GM19397 (cell line): ENCODE results near the gene TEAD4.

Experiments used
- ATAC-seq: cut with Tn5 transposase; IDR thresholded peaks from one replicate; pipeline ENCODE4 v1.9.1; 2021; ENCODE audit warnings: mild to moderate bottlenecking, moderate library complexity; ENCODE audit not compliant: unreplicated experiment

TEAD4 gene

DNA sequence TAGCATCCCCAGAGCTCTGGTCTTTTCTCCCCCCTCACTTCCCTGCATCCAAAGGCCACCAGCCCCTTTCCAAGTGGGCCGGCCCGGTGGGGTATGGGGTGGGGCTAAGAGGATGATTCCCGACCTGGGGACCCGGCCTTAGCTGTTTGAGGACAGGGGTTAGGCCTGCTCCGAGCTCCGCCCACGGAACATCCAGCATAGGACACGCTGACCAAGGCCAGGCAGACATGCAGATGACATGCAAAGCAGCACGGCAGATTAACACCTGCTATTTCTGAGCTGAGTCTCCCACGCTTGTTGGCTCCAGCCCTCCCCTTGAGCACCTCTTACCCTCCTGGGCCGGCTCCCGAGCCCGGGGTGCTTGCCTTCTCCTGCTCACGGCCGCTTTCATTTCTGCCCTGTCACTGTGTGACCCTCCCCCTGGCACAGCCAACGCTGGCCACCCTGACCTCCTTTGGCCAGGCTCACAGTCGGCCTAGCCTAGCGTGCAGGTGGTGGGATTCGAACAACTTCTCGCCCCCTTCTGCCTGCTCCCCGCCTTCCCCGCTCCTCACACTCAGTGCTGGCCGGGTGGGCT, 40.2 kb downstream of the TEAD4 start:
- ATAC-seq: no peak

DNA sequence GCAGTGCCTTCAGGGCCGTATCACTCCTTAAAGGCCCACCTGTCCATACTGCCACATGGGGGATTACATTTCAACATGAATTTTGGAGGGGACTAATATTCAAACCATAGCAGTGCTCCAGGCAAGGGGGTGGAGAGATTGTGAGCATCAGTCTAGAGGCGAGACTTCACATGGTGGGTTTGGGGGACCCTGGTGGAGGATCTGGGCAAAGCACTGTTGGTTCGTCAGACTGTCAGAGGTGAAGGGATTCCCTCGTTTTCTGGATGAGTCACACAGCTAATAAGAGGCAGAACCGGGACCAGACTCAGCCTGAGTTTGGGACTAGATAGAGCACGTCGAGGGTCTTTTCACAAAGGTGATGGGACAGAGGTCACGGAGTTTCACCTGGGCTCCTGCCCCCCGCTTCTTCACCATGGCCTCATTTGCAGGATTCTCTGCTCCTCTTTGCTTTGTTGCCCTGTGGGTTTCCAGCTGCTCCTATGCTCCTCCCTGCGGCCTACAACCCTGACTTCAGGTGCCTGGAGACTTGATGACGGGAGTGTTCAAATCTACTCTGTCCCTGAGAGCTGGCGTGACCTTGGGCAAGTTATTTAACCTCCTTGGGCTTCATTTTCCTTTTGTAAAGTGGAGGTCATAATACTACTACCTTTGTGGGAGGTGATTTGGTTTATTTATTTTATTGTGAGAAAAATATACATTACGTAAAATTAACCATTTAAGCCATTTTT, 41.5 kb downstream of the TEAD4 start:
- ATAC-seq: no peak

DNA sequence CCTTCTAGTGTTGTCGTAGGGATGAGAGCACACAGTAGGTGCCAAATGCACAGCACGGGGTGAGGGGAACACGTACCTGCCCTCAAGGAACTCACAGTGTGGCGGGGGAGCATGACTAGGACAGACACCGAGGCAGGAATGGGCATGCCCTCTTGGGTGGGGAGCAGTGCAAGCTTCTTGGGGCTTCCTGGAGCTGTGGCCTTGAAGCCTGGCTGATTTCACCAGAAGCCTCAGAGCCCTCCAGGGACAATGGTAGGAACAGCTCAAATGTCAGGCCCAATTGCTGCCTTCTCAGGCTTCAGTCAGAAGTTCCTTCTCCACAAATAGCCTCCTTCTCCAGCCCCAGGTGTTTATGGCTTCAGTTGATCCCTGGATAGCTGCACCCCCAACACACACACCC, 43.4 kb downstream of the TEAD4 start:
- no peak for ATAC-seq

DNA sequence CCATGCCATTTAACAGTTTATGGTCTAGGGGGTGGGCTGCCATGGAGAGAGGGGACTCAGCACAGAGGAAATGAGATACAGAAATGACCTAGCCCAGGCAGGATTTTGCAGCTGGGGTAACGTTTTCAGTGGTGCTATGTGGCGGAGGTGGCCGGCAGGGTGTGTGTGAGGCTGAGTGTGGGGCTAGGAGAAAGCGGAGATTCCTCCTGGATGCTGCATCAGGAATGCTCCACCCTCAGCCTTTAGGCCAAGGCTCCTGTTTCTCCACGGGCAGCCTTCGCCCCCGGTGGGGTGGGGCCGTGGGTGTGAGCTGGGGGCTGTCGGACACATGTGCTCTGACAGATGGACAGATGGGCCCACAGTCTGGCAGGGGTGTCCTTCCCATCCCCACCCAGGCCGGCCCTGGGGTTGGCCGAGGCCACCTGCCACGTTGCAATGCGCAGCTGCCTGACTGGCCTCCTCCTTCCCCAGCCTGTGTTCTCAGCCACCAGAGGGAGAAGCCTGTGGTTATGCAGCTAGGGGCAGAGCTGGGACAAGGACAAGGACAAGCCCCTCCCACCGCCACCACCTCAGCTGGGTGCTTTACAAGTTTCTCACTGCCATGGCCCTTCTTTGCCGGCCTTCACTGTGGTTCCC, 44.3 kb downstream of the TEAD4 start:
- ATAC-seq: no peak

DNA sequence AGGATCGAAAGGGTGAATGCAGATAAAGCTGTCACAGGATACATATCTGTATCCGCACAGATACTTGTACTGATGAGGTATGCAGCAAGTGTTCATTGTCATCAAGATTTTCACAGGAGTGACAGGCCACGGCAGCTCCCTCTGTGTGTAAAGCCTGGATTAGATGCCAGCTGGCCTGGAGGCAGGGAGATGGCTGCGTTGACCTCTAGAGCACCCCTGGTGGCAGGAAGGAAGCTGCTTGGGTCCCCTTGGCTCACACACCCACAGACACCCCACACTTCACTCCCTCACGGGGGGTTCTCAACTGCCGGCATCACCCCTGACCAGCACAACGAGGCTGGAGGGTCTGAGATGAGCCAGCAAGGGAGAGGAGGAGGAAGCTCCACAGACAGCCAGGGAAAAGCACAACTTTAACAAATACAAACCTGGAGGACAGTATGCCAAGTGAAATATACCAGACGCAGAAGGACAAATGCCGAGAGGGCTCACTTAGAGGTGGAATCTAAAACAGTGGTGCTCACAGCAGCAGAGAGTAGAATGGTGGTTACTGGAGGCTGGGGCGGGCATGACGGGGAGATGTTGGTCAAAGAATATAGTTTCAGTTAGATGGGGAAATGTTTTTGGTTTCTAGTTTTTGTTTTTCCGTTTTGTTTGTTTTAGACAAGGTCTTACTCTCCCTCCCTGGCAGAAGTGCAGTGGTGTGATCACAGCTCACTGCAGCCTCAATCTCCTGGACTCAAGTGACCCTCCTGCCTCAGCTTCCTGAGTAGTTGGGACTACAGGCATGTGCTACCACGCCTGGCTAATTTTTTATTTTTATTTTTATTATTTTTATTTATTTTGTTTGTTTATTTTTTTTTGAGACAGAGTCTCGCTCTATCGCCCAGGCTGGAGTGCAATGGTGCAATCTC, 45.7 kb downstream of the TEAD4 start:
- no peak for ATAC-seq

DNA sequence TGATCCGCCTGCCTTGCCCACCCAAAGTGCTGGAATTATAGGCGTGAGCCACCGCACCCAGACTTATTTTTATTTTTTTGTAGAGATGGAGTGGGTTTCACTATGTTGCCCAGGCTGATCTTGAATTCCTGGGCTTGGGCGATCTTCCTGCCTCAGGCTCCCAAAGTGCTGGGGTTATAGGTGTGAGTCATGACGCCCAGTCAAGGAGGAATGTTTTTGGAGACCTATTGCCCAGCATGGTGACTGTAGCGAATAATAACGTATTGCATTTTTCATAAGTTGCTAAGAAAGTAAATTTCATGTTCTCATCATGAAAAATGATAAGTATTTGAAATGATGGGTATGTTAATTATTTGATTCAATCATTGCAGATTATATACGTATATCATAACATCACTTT, 46.5 kb downstream of the TEAD4 start:
- ATAC-seq: no peak

DNA sequence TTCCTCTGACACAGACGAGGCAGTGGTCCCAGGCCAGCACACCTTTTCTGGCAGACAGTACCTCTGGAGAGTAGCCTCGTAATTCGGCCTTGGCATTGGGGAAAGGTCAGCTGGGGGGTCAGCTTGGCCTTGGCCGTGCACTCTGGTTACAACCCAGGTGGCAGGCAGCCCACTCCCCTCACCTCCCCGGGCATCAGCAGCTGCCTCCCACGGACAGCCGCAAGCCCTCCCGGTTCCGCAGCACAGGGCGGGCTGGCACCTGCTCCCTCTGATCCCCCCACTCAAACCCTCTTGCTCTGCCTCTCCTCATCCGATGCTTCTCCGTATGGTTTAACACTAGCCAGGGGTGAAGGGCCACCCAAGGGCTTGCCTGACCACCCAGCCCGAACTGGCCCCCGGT, 50.6 kb downstream of the TEAD4 start:
- ATAC-seq: no peak

DNA sequence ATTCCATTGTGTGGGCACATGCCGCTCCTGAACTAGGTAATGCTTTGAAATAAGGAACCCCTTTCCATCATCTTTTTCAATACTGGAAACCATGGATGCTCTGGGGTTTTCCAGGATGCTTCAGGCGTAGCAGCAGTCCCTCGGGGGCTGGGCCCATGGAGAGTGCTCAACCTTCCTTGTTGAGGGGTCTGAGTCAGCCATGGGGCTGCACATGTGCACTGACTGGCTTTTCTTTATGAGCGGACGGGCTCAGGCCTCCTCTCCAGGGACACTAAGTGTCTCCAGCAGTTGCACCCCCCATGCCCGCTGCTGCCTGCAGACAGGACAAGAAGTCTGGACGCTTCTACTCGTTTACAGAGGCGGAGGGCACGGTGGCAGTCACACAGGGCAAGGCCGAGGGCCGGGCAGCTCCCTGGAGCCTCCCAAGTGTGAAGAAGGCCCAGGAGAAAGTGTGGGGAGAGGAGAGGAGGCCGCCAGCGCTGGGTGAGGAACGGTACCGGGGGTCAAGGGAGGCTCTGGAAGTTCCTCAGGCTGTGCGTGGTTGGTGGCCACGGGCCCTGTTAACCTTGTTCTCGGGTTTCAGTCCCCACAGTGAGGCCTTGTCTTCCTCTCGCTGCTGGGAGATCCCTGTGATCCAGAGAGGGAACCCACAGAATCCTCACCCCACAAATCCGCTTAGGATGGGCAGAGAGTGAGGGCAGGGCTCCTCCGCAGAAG, 51.2 kb downstream of the TEAD4 start:
- no peak for ATAC-seq

DNA sequence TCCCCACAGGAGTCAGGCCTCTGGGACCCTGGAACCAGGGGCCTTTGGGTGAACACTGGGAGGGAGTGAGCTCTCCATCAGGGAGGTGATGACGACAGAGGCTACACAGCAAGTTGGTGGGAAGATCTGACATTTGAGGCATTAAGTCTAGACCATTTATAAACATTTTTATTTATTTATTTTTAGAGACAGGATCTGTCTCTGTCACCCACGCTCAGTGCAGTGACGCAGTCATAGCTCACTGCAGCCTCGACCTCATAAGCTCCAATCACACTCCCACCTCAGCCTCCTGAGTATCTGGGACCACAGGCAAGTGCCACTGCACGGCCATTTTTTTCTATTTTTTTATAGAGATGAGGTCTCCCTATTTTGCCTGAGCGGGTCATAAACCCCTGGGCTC, 53.6 kb downstream of the TEAD4 start:
- no peak for ATAC-seq

DNA sequence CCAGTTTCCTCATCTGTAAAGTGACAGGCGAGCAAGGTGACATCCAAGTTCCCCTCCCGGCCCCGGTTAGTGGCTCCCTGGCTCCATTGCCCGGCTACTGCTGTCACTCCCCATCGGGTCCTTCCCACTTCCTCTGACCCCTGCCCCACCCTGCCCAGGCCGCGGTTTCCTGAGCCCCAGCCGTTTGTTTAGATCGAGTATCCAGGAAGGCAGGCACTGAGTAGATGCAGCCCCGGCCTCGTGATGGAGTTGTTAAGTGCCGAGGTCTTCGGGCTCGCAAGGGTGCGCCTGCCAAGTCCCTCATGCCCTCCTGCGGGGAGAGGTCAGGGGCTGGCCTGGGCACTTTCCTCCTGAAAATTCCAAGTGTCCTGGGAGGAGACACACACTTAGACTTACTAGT, 55.4 kb downstream of the TEAD4 start:
- ATAC-seq: no peak

DNA sequence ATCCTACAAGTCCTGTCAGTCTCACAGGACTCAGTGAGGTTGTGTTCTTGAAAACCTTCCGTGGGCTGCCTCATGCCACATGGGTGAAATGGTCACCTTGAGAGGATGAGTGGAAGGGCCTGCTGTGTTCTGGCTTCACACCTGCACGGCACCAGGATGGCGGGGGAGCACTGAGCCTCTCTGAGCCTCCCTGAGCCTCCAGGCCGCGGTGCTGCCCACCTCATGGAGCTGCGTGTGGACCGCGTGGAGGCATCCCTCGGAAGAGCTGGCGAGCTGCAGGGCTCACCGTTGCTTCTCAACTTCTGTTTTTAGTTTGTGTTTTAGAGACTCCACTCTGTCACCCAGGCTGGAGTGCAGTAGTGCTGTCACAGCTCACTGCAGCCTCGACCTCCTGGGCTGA, 56.2 kb downstream of the TEAD4 start:
- no peak for ATAC-seq

DNA sequence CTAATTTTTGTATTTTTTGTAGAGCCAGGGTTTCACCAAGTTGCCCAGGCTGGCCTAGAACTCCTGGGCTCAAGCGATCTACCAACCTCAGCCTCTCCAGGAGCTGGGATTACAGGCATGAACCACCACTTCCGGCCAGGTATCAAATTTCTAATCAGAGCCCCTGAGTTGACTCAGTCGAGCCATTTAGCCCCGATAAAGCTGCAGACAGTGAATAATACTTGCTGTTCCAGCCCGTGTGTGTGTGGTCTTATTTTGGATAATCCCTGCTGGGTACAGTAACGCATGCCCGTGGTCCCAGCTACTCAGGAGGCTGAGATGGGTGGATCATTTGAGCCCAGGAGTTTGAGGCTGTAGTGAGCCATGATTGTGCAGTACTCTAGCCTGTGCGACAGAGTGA, 57.0 kb downstream of the TEAD4 start:
- no peak for ATAC-seq

DNA sequence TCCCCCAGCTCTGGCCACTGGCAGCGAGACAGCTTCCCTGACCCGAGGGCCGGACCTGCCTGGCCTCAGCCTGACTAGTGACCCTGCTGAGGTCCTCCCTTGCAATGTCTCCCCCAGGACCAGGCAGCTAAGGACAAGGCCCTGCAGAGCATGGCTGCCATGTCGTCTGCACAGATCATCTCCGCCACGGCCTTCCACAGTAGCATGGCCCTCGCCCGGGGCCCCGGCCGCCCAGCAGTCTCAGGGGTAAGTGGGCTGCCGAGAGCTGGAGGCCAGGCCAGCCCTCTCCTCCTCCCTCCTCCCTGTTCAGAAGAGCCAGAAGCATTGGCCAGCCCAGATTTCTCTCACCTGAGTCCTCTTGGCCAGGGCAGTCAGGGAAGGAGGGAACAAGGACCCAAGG, 58.1 kb downstream of the TEAD4 start:
- ATAC-seq: no peak

DNA sequence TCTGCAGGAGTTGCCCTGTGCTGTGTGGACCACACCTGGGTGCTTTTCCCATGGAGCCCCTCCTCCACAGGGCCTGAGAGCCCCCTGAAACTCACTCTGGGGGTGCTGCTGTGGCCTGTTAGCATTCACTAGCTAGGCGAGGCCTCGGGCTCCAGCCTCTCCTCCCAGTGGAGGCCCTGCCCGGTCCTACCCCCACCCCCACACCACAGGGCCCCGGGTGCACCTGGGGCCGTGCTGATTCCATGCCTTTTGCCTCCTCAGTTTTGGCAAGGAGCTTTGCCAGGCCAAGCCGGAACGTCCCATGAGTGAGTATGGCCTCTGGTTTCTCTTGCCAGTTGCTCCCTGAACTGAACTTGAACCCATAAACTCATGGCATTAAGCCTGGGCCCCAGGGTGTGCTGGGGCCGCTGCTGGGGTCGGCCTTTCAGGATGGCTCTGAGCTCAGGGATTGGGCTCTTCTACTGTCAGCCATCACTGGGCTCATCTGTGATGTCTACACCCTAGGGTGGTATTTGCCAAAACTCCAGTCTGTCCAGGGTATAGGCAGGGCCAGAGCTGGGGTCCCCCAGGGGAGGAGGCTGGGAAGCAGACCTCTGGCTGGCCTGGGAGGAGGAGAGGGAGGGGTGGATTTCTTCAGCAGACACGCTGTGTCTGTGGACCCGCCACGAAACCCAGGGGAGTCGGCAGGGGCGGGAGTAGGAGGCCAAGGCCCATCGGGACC, 59.2 kb downstream of the TEAD4 start:
- no peak for ATAC-seq

DNA sequence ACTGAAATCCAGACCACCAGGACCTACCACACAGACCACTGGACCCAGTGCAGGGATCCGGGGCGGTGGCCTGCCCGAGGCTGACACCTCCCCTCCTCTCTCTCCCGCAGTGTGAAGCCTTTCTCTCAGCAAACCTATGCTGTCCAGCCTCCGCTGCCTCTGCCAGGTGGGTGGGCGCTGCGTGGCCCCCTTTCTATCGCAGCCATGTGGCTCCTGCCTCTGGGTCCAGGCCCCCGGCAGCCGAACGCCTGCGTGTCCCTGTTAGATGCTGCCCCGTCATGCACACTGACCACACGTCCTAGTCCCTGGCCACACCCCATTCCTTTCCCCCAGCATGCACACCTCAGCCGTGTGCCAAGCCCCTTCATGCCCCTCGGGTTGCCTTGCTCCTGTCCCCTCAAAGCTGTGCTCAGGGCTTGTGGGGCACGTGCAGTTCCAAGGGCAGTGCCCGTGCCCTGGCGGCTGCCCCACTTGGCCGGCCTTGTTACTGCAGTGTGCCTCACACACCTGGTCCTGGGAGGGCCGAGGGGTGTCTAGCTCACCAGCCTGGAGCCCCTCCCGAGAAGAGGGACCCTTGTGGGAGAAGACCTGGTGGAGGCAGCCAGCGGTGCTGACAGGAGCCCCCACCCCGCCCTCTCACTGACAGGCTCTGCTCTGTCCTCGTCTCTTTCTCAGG, 59.9 kb downstream of the TEAD4 start:
- ATAC-seq: no peak

DNA sequence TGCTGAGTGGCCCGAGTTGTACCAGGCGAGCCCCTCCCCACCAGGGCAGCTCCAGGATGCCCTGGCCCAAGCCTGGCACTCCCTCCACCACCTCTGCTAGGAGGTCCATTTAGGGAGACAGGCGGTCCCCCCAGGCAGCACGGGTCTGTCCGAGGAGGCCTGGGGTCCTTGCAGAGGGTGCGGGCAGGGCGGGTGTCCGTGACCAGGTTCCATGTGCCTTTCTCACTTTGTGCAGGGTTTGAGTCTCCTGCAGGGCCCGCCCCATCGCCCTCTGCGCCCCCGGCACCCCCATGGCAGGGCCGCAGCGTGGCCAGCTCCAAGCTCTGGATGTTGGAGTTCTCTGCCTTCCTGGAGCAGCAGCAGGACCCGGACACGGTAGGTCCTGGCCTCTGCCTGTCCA, 61.2 kb downstream of the TEAD4 start:
- no peak for ATAC-seq

DNA sequence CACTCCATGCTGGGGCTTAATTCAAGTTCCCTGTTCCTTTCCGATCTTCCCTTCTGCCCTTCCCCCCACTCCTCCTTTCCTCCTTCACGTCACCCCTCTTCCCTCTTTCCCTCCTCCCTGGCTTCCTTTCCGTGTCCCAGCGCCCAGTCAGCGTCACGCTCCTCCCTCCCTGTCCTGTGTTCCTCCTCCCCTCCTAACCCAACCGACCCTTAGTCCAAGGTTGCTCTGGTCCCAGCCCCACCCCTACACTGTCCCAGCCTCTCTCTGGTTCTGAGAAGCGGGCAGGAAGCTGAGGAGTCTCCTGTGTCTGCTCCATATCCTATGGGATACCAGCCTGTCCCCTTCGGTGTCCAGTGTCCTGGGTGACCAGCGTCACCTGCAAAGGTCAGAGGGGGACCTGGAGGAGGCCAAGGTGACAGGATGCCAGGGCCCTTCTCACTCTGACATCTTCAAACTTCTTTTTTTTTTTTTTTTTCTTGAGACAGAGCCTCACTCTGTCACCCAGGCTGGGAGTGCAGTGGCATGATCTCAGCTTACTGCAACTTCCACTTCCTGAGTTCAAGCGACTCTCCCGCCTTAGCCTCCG, 61.7 kb downstream of the TEAD4 start:
- ATAC-seq: no peak

DNA sequence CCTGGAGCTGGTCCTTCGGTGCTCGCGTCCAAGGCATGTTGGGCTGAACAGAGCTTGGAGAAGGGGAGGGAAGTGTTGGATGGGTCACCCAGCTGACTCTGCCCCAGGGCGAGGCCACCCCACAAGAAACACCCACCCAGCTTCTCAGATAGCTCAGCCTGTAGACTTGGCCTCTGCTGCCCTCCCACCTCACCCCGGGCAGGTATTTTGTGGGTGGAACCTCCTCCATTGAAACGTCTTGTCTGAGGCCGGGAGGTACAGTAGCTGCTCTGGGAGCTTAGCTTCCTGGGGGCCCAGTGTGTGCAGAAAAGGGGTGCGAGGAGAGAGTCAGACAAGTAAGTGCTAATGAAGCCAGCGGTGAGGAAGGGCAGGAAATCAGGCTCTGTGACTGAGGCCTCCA, 63.2 kb downstream of the TEAD4 start:
- ATAC-seq: no peak

DNA sequence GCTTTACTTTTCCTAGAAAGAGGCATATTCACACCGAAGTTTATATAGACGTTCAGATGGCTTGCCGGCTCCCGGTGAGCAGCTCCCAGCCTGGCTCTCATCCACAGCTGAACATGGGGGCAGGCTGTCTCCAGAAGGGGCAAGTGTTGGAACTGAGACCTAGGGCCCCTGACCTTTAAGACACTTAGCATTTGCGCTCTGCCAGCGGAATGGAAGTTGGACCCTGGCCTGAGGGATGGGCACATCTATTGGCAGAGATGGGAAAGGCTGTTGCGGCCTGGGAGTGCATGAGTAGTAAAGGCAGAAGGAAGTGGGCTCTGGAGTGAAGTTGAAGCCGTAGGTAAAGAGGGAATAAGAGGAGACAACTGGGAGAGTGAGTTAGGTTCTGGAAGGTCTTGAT, 63.8 kb downstream of the TEAD4 start:
- ATAC-seq: no peak
